NCI-H748 (cell line): ENCODE results near the gene TRIM45.

Source experiments
- DNase-seq: peaks from one replicate; lab custom pipeline; 2025; ENCODE audit not compliant: unreplicated experiment; lab: John Stamatoyannopoulos, UW

Gene TRIM45

DNA sequence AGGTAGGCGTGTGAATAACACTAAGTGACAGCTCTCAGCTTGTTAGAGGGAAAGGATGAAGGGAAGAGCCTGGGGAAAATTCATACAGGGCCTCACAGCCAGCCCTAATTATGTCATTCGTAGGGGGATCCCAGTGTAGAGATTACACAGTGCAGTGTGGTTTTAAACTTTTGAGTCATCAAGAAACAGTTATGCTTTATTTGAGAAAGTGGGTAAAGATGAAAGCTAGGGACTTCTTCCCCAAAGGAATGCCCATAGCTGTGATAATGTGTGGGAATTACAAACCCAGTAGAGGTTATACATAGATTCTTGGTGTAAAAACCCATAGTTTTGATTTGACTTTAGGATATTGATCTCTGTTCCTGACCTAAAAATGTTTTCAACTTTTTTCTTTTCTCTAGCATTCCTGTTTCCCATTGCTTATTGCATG is 59.5 kb downstream of the TRIM45 start:
- no peak for DNase-seq
